Prostate gland (tissue), 2 donors: ENCODE results near the gene SLC7A14. TPM values are rescaled to one million over a fixed set of nuclear protein-coding genes. Genes with fewer than 3 reads are reported as not detected.

Source experiments
- DNase-seq: peaks from one replicate; pipeline ENCODE4 v3.0.0-alpha.2; 2019; ENCODE audit warnings: low spot score
- H3K27ac ChIP-seq, 2 donors: fragments of 200-600 bp; sonication (generic); 2 replicates each; pipeline ENCODE4 v1.5.1; 2017 to 2019
- H3K27me3 ChIP-seq: fragments of 200-600 bp; sonication (generic); replicated peaks from 2 replicates; pipeline ENCODE4 v1.5.1; 2019; ENCODE audit not compliant: insufficient read depth
- H3K36me3 ChIP-seq, 2 donors: fragments of 200-600 bp; sonication (generic); 1 replicate in 1 of 2; 2 replicates in 1 of 2; pipeline versions ENCODE4 v1.5.1 to v1.8.1; 2017 to 2019
- H3K4me1 ChIP-seq: fragments of 200-600 bp; sonication (generic); replicated peaks from 2 replicates; pipeline ENCODE4 v1.5.1; 2019
- H3K4me3 ChIP-seq, 2 donors: fragments of 200-600 bp; sonication (generic); 2 replicates each; pipeline ENCODE4 v1.5.1; 2017 to 2019
- H3K9me3 ChIP-seq: fragments of 200-600 bp; sonication (generic); 2 replicates; pipeline ENCODE4 v1.5.1; 2017
- CTCF ChIP-seq, 4 experiments: fragments of 200-600 bp in 2 of 4; fragments of 450-650 bp in 2 of 4; sonication (generic) in 2 of 4; IDR thresholded peaks; 1 replicate in 3 of 4; 2 replicates in 1 of 4; pipeline ENCODE4 v1.5.1; 2016 to 2019; ENCODE audit warnings: antibody characterized with exemption in 4 of 4, mild to moderate bottlenecking in 2 of 4, moderate library complexity in 2 of 4
- POLR2A ChIP-seq: fragments of 450-650 bp; IDR thresholded peaks from one replicate; pipeline ENCODE4 v1.6.1; 2016; ENCODE audit warnings: antibody characterized with exemption, mild to moderate bottlenecking
- POLR2AphosphoS5 ChIP-seq: sonication (generic); formaldehyde crosslinking; IDR thresholded peaks from one replicate; pipeline ENCODE4 v1.6.1; 2017; ENCODE audit warnings: antibody characterized with exemption
- WGBS: methylation state at CpG from one replicate; pipeline ENCODE4 v1.1.5; 2018; 5-methylcytosine and 5-hydroxymethylcytosine counted together
- intact Hi-C: fragments of 100-400 bp; cut with DNase I; formaldehyde crosslinking; loops from one replicate; pipeline ENCODE4 v1.14.2; 2022
- total RNA-seq, 2 donors: library from RNA; depleted of rRNA; stranded (reverse); fragments of >200 nt; gene quantifications; one replicate each; pipeline ENCODE4 v1.1.0, GENCODE V29; 2016

SLC7A14 gene
- total RNA-seq, 2 donors from 2014 or later, result 0.05 to 0.11 TPM

GRCh38 chr3:170463011-170463410, 122.9 kb downstream of the SLC7A14 start:
- Histone ChIP-seq H3K27me3 (no peaks in the 10 kb centered on the region), H3K9me3 (no peaks in the 10 kb centered on the region), H3K27ac (no peak overlapping the region), H3K36me3 (no peaks in the 10 kb centered on the region), H3K4me1 (no peaks in the 10 kb centered on the region), H3K4me3 (no peak overlapping the region)
- intact Hi-C loops, result no loop called here
- DNase-seq, result no peak
- 96% methylated on average over 4 of the region's 4 CpGs for WGBS
- TF ChIP-seq CTCF (IDR thresholded peaks at IDR 0.05), result no peak

- Histone ChIP-seq H3K9me3 (no peaks in the 10 kb centered on the region), H3K36me3 (no peaks in the 10 kb centered on the region), H3K27ac (no peak overlapping the region), H3K27me3 (no peaks in the 10 kb centered on the region), H3K4me1 (no peaks in the 10 kb centered on the region), H3K4me3 (no peak overlapping the region)
- TF ChIP-seq CTCF (IDR thresholded peaks at IDR 0.05), result no peak
- TF ChIP-seq POLR2AphosphoS5, result peak; percentile 44
- no peak for TF ChIP-seq POLR2A
- peak; percentile 42 for DNase-seq
- intact Hi-C loops, result no loop called here
- 35% methylated on average over 4 of the region's 4 CpGs for WGBS
Observed at GRCh38 chr3:170458285-170458684, 127.6 kb downstream of the SLC7A14 start.

GRCh38 chr3:170454509-170454908, 131.4 kb downstream of the SLC7A14 start:
- Histone ChIP-seq H3K9me3 (no peaks in the 10 kb centered on the region), H3K4me3 (no peak overlapping the region), H3K36me3 (no peaks in the 10 kb centered on the region), H3K27me3 (no peaks in the 10 kb centered on the region), H3K4me1 (no peaks in the 10 kb centered on the region), H3K27ac (no peak overlapping the region)
- WGBS, result 76% methylated on average over 6 of the region's 6 CpGs
- DNase-seq, result no peak
- intact Hi-C loops, result no loop called here
- TF ChIP-seq POLR2A, result no peak
- TF ChIP-seq CTCF (IDR thresholded peaks at IDR 0.05), result no peak
- TF ChIP-seq POLR2AphosphoS5, result no peak

GRCh38 chr3:170450039-170450438, 135.8 kb downstream of the SLC7A14 start:
- no peak for DNase-seq
- intact Hi-C loops, result no loop called here
- no peak for TF ChIP-seq POLR2A
- TF ChIP-seq POLR2AphosphoS5, result no peak
- no peak for TF ChIP-seq CTCF (IDR thresholded peaks at IDR 0.05)
- Histone ChIP-seq H3K27ac (no peak overlapping the region), H3K4me3 (no peak overlapping the region), H3K9me3 (no peaks in the 10 kb centered on the region), H3K36me3 (no peaks in the 10 kb centered on the region), H3K27me3 (no peaks in the 10 kb centered on the region), H3K4me1 (no peaks in the 10 kb centered on the region)
- 97% methylated on average over 2 of the region's 2 CpGs for WGBS

- no peaks in the 10 kb centered on the region for H3K4me1 ChIP-seq
- H3K9me3 ChIP-seq, result no peaks in the 10 kb centered on the region
- intact Hi-C loops, result no loop called here
- no peaks in the 10 kb centered on the region for H3K27me3 ChIP-seq
- TF ChIP-seq POLR2A (no peak), POLR2AphosphoS5 (no peak), CTCF (IDR thresholded peaks at IDR 0.05) (no peak)
- WGBS, result 69% methylated on average over 3 of the region's 3 CpGs
- no peaks in the 10 kb centered on the region for H3K36me3 ChIP-seq
- DNase-seq, result no peak
- H3K27ac ChIP-seq, result peak overlapping the region in 1 of 2 donors; percentile 37
- no peak overlapping the region for H3K4me3 ChIP-seq
Observed at GRCh38 chr3:170448584-170448983, 137.3 kb downstream of the SLC7A14 start.
